ENCODE measurements around the gene UMAD1.

UMAD1 gene

GRCh38 chr7:7707246-7707645, 66.7 kb downstream of the UMAD1 start:
- TF ChIP-seq, protein P1, sequence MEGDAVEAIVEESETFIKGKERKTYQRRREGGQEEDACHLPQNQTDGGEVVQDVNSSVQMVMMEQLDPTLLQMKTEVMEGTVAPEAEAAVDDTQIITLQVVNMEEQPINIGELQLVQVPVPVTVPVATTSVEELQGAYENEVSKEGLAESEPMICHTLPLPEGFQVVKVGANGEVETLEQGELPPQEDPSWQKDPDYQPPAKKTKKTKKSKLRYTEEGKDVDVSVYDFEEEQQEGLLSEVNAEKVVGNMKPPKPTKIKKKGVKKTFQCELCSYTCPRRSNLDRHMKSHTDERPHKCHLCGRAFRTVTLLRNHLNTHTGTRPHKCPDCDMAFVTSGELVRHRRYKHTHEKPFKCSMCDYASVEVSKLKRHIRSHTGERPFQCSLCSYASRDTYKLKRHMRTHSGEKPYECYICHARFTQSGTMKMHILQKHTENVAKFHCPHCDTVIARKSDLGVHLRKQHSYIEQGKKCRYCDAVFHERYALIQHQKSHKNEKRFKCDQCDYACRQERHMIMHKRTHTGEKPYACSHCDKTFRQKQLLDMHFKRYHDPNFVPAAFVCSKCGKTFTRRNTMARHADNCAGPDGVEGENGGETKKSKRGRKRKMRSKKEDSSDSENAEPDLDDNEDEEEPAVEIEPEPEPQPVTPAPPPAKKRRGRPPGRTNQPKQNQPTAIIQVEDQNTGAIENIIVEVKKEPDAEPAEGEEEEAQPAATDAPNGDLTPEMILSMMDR (IDR thresholded peaks at IDR 0.05; ENCODE audit: extremely low read depth, missing control alignments): no peak

GRCh38 chr7:7707806-7708205, 67.3 kb downstream of the UMAD1 start:
- TF ChIP-seq, protein P1 (IDR thresholded peaks at IDR 0.05; ENCODE audit: extremely low read depth, missing control alignments): no peak
- no peak for DNase-seq (ENCODE audit: low spot score)

More at GRCh38 chr7:7707246-7707645, 66.7 kb downstream of the UMAD1 start:
- no peak for DNase-seq (ENCODE audit: low spot score)

DNA sequence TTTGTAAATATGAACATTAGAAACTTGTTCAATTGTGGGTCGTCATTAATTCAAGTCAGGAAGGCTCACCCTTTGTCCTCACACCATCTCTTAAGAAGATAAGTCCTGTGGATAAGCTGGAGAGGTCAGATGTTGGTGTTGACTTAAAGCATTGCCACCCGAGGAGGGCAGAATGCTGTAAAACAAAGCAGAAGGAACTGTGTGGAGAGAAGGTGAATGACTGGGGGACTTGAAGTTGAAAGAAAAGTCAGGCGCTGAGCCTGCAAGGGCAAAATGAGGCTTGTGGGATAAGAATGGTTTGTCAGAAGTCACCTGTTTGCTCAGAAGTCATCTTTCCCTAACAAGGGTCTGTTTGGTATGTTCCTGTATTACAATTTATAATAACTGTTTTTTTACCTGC, 68.7 kb downstream of the UMAD1 start:
- TF ChIP-seq, protein P1 (IDR thresholded peaks at IDR 0.05; ENCODE audit: extremely low read depth, missing control alignments): no peak
- no peak for DNase-seq (ENCODE audit: low spot score)

GRCh38 chr7:7710469-7710868, 69.9 kb downstream of the UMAD1 start:
- no peak for DNase-seq (ENCODE audit: low spot score)
- TF ChIP-seq, protein P1 (IDR thresholded peaks at IDR 0.05; ENCODE audit: extremely low read depth, missing control alignments): no peak

- no peak for DNase-seq (ENCODE audit: low spot score)
- TF ChIP-seq, protein P1 (IDR thresholded peaks at IDR 0.05; ENCODE audit: extremely low read depth, missing control alignments): no peak
Observed at GRCh38 chr7:7713730-7714129, 73.2 kb downstream of the UMAD1 start.

GRCh38 chr7:7718492-7718891, 77.9 kb downstream of the UMAD1 start, which contains the start of gene RPA3:
RPA3 (minus strand) TSS chr7:7718607; CDS start chr7:7640418, 78,189 bp downstream.
- TF ChIP-seq, protein P1 (IDR thresholded peaks at IDR 0.05; ENCODE audit: extremely low read depth, missing control alignments): no peak
- DNase-seq (ENCODE audit: low spot score): no peak

DNA sequence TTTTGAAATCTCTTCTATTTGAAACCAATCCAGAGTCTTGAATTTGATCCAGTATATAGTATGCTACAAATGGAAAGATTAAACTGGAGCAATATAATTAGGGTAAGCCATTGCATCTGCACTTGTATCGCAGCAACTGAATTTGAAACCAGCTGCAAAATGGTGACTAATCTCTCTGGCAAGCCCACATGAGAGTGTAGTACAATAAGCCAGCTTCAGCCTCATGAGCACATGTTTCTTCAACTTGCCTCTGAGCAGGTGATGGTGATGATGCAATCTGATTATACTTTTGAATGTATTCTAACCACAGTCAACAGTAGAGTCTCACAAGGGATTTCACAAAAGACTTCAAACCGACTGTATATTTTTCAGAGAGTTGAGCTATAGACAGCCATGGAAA, 78.7 kb downstream of the UMAD1 start:
- TF ChIP-seq, protein P1 (IDR thresholded peaks at IDR 0.05; ENCODE audit: extremely low read depth, missing control alignments): no peak
- peak; percentile 76 for DNase-seq (ENCODE audit: low spot score)
